GM13976 (cell line): ENCODE measurements around the gene DUSP16.

Source experiments
- DNase-seq: peaks from one replicate; pipeline ENCODE4 v3.0.0; 2012; ENCODE audit warnings: low spot score
- in situ Hi-C: fragments of 300-500 bp; cut with MboI; formaldehyde crosslinking; loops from one replicate; pipeline ENCODE4 v1.12.0; 2022; ENCODE audit warnings: low sequenced_read_pairs, mixed read lengths, inconsistent platforms; ENCODE audit not compliant: unreplicated experiment
- TF ChIP-seq, protein P1 (sequence below): IDR thresholded peaks from 2 replicates; pipeline ENCODE4 v1.5.1; 2012; ENCODE audit warnings: borderline replicate concordance, mild to moderate bottlenecking; ENCODE audit not compliant: insufficient read depth; ENCODE audit errors: extremely low read depth, missing control alignments, control extremely low read depth

DUSP16 gene

DNA sequence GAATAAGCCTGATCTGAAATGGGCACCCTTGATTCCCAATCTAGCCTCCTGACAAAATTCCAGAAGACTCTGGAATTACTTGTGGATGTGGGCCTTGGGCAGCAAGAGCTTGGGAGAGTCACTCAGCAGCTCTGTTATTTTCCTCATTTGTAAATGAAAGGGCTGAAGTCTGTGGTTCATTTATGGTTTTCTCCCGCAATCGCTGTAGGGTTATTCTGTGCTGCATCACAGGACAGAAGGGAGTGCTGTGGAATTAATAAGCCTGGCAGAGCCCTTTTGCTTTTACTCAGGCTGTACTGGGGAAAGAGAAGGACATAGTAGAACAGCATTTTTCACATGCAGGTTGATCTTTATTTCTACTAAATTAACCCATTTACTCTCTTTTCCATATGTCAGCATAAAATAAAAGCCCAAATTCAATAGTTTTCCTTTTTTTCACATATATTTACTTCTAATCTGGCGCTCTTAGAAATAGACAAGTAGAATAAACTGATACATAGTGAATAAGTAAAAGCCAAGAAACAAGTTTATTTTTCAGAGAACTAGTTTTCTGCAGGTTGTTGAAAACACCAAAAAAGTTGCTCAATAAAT lies 49.2 kb downstream of the DUSP16 start:
- no peak for DNase-seq
- in situ Hi-C loops, result no loop called here
- TF ChIP-seq, protein P1, sequence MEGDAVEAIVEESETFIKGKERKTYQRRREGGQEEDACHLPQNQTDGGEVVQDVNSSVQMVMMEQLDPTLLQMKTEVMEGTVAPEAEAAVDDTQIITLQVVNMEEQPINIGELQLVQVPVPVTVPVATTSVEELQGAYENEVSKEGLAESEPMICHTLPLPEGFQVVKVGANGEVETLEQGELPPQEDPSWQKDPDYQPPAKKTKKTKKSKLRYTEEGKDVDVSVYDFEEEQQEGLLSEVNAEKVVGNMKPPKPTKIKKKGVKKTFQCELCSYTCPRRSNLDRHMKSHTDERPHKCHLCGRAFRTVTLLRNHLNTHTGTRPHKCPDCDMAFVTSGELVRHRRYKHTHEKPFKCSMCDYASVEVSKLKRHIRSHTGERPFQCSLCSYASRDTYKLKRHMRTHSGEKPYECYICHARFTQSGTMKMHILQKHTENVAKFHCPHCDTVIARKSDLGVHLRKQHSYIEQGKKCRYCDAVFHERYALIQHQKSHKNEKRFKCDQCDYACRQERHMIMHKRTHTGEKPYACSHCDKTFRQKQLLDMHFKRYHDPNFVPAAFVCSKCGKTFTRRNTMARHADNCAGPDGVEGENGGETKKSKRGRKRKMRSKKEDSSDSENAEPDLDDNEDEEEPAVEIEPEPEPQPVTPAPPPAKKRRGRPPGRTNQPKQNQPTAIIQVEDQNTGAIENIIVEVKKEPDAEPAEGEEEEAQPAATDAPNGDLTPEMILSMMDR, result no peak

DNA sequence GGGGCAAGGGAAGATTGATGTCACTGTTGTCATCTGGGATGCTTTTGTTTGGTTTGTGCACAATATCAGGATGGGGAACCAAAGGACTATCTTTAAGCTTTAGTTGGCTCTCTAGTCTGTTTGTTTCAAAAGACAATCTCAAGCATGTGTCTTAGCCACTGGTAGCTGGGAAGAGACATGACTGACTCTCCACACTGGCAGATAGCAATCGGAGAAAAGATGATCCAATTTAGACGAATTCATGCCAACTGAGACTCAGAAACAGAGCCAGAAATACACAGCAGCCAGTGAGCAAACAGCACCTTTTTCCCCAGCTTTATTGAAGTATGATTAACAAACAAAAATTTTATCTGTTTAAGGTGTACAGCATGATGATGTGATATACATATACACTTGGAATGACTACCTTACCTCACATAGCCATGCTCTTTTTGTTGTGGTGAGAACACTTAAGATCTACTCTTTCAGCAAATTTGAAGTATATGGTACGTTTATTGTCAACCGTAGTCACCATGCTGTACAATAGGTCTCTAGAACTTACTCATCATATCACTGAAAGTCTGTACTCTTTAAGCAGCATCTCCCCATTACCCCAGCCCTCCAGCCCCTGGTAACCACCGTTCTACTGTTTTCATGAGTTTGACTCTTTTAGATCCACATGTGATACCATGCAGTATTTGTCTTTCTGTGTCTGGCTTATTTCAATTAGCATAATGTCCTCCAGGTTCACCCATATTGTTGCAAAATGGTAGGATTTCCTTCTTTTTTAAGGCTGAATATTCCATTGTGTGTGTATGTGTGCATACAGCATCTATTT lies 50.6 kb downstream of the DUSP16 start:
- TF ChIP-seq, protein P1, result no peak
- in situ Hi-C loops, result no loop called here
- DNase-seq, result no peak

DNA sequence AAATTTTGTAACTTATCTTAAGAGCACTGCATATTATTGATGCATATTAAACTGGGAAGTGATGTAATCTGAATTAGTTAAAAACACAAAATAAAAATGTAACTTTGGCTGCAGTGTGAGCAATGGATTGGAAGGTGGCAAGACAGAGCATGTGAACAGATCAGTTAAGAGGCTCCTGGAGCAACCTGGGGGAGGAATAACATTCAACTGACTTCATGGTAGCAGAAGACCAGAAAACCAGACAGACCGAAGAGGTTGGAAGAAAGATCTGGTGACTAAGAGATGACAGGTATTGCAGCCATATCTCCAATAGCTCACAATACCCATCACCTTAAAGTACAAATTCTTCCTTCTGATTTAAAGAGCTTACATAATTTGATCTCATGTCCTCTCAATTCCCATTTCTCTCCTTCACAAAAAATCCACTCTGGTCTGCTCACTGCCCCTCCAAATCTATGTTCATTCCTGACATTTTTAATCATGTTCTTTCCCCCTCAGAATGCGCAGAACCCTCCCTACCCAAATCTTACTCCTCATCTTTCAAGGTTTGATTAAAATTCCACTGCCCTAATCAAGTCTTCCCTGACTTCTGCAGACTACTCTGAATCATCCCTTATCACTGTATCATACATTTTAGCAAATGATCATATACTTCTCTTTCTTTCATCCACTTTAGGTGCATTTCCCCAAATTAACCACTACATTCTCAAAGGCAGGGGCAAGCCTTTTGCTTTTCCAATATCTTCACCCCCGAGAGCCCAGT lies 51.5 kb downstream of the DUSP16 start:
- no peak for DNase-seq
- in situ Hi-C loops, result no loop called here
- TF ChIP-seq, protein P1, result no peak

DNA sequence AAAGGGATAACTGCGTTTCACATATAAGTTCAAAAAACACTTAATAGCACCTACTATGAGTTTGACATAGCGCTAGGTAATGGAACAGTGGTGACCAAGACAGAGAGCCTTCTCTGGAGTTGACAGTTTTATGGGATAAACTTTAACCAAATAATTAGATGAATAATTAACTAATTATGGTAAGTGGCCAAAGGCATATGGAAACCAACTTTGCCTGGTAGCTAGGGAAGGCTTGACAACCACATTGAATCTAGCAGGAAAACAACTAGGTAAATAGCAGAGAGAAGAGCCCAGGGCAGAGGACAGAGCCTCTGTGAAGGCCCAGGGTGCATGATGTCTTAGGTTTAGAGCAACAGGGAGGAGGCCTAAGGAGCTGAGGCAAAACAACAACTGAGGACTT lies 52.1 kb downstream of the DUSP16 start:
- no peak for DNase-seq
- in situ Hi-C loops, result no loop called here
- TF ChIP-seq, protein P1, result no peak

DNA sequence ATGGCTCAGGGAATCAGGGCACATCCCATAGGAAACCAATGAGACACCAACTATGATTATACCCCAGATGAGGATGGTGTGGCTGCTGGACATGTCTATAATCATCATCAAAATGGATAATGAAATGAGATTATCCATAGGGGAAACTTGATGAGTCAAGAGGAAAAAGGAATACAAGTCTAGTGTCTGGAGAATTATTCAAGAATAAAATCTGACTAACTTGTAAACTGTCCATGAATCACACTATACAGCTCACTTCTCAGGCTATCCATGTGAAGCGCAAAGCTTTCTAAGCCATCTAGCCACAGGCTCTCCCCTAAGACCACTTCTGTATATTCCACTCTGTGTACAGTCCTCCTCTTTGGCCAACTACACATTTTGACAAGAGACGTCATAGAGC lies 52.5 kb downstream of the DUSP16 start:
- TF ChIP-seq, protein P1, result no peak
- in situ Hi-C loops, result no loop called here
- no peak for DNase-seq

DNA sequence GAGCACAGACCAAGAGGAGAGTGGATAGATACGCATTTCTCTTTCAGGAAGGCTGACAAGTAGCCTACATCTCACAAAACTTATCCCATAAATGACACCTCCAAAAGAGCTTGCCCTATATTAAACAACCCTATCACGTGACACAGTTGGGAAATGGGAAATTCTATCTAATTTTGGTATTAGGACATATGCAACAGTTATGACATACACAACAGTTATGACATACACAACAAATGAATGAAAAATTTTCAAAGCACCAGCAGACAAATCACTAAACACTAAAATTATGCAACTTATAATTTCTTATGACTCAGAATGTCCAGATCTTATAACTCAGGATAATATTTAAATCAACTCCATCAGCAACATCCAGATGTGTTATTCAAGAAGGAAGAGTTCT lies 54.1 kb downstream of the DUSP16 start:
- in situ Hi-C loops, result no loop called here
- no peak for DNase-seq
- TF ChIP-seq, protein P1, result no peak
